Measurements from ENCODE around the gene FARSA.
"Not testable (repeated sequence)": the region's sequence is repeated elsewhere in the genome, so short reads cannot be mapped to it uniquely, and the experiment has no call there.

Gene FARSA

GRCh38 chr19:12953799-12954611 lies 20.5 kb upstream of the FARSA start:
- no peak for DNase-seq

GRCh38 chr19:12953138-12953798 lies 19.8 kb upstream of the FARSA start:
- DNase-seq: no peak

GRCh38 chr19:12952488-12953137 lies 19.1 kb upstream of the FARSA start:
- no peak for DNase-seq

GRCh38 chr19:12952050-12952449 lies 18.5 kb upstream of the FARSA start:
- DNase-seq: not testable (repeated sequence)

- DNase-seq: no peak
Observed at GRCh38 chr19:12949363-12950283, 16.1 kb upstream of the FARSA start.

- no peak for DNase-seq
Observed at GRCh38 chr19:12948612-12949362, 15.3 kb upstream of the FARSA start.

- no peak for DNase-seq
Observed at GRCh38 chr19:12947702-12948611, 14.4 kb upstream of the FARSA start.

- DNase-seq: no peak
Observed at GRCh38 chr19:12946731-12947496, 13.4 kb upstream of the FARSA start.

GRCh38 chr19:12946092-12946721 lies 12.7 kb upstream of the FARSA start:
- DNase-seq: peak; percentile 65

GRCh38 chr19:12945479-12946091 lies 12.1 kb upstream of the FARSA start, which contains the start of gene RAD23A:
Gene RAD23A (plus strand): TSS chr19:12945862. CDS start chr19:12945949, 87 bp downstream.
- peak; percentile 98 for DNase-seq

GRCh38 chr19:12944104-12944674 lies 10.7 kb upstream of the FARSA start:
- no peak for DNase-seq

- DNase-seq: no peak
Observed at GRCh38 chr19:12943437-12944044, 10.0 kb upstream of the FARSA start.

GRCh38 chr19:12940897-12941296 lies 7.4 kb upstream of the FARSA start:
- DNase-seq: no peak

GRCh38 chr19:12939975-12940423 lies 6.5 kb upstream of the FARSA start:
- no peak for DNase-seq

- DNase-seq: peak; percentile 56
Observed at GRCh38 chr19:12938779-12939601, 5.5 kb upstream of the FARSA start.

- peak; percentile 100 for DNase-seq
Observed at GRCh38 chr19:12937927-12938778, 4.6 kb upstream of the FARSA start, which contains the start of gene CALR. Gene CALR (plus strand): TSS chr19:12938609. CDS start chr19:12938680, 71 bp downstream.

Data from stimulated activated CD4-positive, alpha-beta T cell treated with anti-CD3 and anti-CD28 coated beads, Interleukin-4, amount 100 ng/mL, for 24 hours (primary cell).